ENCODE measurements around the gene GDPGP1. TPM values are rescaled to one million over a fixed set of nuclear protein-coding genes. Genes with fewer than 3 reads are reported as not detected.
"Not testable (repeated sequence)": the region's sequence is repeated elsewhere in the genome, so short reads cannot be mapped to it uniquely, and the experiment has no call there.

GDPGP1 gene
- 9.1 TPM for total RNA-seq
- long read RNA-seq, partial matches to known transcripts, result 0 of 6 reads
- long read RNA-seq, other reads (novel, unspliced or antisense), result 1 of 6 reads

- ATAC-seq (ENCODE audit: poor library complexity), result no peak
- DNase-seq, result no peak
- intact Hi-C loops (cut with DNase I), result loop anchor here (5.0 kb wide), 1 partner anchor 132 kb away; the partner anchor contains the start of gene IDH2
Measured at GRCh38 chr15:90234096-90234988, at the start of gene GDPGP1. GDPGP1 (plus strand) TSS chr15:90234209; CDS start chr15:90240909, 6,700 bp downstream.

DNA sequence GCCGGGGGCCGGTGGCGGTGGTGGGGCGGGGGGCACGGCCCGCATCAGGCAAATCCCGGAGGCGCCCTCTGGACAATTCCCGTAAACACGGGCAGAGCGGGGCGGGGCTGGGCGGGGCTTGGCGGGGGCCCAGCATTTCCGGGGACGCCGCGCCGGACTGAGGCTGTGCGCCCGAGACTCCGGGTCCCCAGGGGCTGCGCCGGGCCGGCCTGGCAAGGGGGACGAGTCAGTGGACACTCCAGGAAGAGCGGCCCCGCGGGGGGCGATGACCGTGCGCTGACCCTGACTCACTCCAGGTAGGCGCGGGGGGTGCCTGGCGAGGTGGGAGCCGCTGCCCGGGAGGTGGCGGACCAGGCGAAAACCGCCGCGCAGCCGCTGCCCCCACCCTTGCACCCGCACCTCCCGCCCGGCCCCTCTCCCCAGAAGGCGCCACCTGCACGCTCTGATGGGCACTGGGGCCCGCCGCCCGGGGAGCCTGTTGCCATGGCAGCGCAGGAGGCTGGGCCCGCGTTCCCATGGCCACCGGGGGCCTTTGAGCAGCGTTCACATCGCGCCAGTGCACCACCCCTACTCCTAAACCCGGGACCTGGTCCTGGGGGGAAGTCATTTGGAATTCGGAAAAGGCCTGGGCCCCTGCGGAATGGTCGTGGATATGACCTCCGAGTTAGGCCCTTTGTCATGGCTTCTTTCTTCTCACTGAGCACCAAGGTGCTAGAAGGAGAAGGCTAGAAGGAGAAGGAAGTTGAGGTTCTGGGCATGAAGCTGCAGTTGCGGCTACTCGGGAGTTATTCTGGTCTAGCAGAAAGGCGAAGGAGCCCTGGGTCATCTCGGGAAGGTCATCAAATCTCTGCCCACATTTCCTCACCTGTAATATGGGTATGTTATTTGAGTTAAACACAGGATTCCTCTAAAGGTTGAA is 49.0 kb upstream of the GDPGP1 start:
- peak; percentile 92 for ATAC-seq (ENCODE audit: poor library complexity)
- DNase-seq, result peak; percentile 82
- intact Hi-C loops (cut with DNase I), result no loop called here

DNA sequence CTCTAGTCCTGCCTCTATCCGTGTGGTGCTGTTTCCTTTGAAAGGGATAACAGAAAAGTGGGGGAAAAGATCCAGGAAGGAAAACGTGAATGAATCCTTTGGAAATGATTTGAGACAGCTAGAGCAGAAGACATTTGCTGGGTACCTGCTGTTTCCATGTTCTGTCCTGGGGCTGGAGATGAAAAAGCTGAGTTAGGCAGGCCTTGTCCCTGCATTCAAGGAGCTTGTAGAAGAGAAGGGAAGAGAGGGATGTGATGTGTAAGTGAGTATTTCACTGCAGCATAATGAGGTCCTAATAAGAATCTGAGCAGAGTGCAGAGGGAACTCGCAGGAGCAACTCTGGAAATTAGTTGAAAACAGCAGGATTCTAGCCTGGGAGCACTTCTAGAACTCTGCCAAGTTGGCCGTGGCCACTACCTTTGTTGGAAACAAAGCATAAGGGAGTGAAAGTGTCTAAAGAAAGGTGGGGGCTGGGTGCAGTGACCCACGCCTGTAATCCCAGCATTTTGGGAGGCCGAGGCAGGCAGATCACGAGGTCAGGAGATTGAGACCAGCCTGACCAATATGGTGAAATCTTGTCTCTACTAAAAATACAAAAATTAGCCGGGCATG is 46.6 kb upstream of the GDPGP1 start:
- intact Hi-C loops (cut with DNase I), result no loop called here
- DNase-seq (peak; percentile 18), ATAC-seq (ENCODE audit: poor library complexity) (no peak)

DNA sequence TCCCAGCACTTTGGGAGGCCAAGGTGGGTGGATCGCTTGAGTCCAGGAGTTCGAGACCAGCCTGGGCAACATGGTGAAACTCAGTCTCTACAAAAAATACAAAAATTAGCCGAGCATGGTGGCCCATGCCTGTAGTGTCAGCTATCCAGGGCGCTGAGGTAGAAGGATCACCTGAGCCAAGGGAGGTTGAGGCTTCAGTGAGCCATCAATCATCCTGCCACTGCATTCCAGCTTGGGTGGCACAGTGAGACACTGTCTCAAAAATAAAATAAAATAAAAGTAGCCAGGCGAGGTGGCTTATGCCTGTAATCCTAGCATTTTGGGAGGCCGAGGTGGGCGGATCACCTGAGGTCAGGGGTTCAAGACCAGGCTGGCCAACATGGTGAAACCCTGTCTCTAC is 45.9 kb upstream of the GDPGP1 start:
- intact Hi-C loops (cut with DNase I); ATAC-seq (ENCODE audit: poor library complexity): not testable (repeated sequence)
- DNase-seq, result peak; percentile 2

- intact Hi-C loops (cut with DNase I), result no loop called here
- no peak for ATAC-seq (ENCODE audit: poor library complexity)
- DNase-seq, result peak; percentile 40
Measured at GRCh38 chr15:90188914-90189748, 44.9 kb upstream of the GDPGP1 start.

GRCh38 chr15:90189781-90190467 is 44.1 kb upstream of the GDPGP1 start:
- intact Hi-C loops (cut with DNase I), result no loop called here
- ATAC-seq (ENCODE audit: poor library complexity) (no peak), DNase-seq (peak; percentile 25)

DNA sequence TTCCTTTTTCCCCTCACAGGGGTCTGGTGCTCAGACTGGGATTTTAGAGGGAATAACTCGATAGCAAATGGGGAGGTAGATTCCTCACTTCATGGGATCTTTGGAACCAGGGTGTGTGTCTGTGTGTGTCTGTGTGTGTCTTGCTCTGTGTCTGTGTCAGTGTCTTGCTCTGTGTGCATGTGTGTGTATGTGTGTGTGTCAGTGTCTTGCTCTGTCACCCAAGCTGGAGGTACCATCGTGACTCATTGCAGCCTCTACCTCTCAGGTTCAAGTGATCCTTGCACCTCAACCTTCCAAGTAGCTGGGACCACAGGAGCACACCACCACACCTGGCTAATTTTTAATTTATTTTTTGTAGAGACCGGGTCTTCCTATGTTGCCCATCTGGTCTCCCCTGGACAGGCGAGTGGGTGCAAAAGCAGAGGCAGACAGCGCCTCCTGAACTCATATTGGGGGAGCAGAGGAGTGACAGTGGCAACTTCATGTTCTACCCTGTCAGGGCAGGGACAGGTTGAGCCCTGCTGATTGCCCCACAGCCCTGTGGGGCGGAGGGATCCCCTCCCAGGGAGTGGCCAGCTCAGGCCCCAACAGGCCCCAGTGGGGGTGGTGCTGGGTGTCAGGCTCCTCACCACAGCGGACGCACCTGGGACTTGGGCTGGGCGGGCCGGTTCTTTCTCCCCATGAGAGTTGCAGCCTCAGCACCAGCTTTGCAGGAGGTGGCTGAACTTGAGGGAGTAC is 43.2 kb upstream of the GDPGP1 start:
- ATAC-seq (ENCODE audit: poor library complexity) (no peak), DNase-seq (peak; percentile 29)
- intact Hi-C loops (cut with DNase I), result no loop called here

DNA sequence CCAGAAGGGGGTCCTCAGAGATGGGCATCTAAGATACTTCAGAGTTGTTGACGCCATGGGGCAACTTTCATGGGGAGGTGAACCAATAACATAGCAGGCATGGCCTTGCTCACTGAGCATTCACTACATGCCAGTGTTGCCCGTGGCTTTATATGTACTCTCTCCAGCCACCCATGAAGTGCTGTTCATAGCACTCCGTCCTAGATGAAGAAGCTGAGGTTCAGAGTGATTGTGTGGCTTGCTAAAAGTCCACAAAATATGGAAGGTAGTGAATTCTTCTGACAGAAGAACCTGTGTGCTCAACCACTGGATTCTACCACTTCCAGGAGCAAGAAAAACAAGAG is 42.7 kb upstream of the GDPGP1 start:
- intact Hi-C loops (cut with DNase I), result no loop called here
- ATAC-seq (ENCODE audit: poor library complexity) (no peak), DNase-seq (no peak)

- ATAC-seq (ENCODE audit: poor library complexity) (peak; percentile 89), DNase-seq (peak; percentile 87)
- intact Hi-C loops (cut with DNase I), result no loop called here
Measured at GRCh38 chr15:90191794-90192509, 42.1 kb upstream of the GDPGP1 start.

DNA sequence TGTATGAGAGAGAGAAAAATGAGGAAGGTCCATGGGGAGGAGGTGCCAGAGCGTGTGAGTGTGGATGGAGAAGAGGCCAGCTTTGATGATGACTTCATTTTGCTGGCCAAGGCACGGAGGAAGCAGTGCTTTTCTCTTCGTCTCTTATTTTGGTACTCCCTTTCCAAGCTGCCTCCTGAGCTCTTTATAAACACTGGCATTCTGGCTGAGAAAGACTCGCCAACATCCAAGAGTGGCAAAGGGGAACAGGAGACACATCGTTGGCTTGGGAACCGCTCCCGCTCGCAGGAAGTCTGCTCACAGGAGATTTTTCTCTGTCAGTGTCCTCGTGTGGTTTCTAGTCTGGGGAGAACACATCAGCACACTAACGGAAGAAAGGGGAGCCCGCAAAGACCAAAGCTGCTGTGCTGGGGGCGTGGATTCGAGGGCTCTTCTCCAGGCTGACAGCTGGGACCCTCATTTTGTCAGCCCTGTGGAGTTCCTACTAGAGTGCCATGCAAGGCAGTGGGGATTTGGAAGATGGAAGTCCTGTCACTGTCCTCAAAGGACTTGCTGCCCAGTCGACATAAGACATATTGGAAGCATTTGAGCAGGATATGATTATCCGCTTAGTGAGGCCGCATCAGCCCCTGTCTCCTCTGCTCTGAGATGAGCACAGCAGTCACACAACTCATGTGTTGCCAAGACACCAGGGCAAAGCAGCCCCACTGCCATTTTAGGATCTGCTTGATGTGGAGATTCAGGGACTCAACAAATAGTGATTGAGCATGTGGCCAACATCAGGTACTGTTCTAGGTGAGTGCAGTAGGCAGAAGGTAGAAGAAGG is 40.8 kb upstream of the GDPGP1 start:
- peak; percentile 45 for DNase-seq
- intact Hi-C loops (cut with DNase I), result no loop called here
- peak; percentile 46 for ATAC-seq (ENCODE audit: poor library complexity)

GRCh38 chr15:90194655-90195054 is 39.4 kb upstream of the GDPGP1 start:
- no peak for DNase-seq
- intact Hi-C loops (cut with DNase I), result no loop called here
- ATAC-seq (ENCODE audit: poor library complexity), result no peak

GRCh38 chr15:90200534-90201129 is 33.4 kb upstream of the GDPGP1 start:
- DNase-seq (no peak), ATAC-seq (ENCODE audit: poor library complexity) (peak; percentile 11)
- intact Hi-C loops (cut with DNase I), result no loop called here

GRCh38 chr15:90201130-90201943 is 32.7 kb upstream of the GDPGP1 start, which contains the start of gene SEMA4B:
SEMA4B (plus strand) TSS chr15:90201330; CDS start chr15:90201579, 249 bp downstream.
- DNase-seq, result peak; percentile 86
- intact Hi-C loops (cut with DNase I), result no loop called here
- ATAC-seq (ENCODE audit: poor library complexity), result peak; percentile 89

- DNase-seq, result no peak
- intact Hi-C loops (cut with DNase I), result no loop called here
- ATAC-seq (ENCODE audit: poor library complexity), result no peak
Measured at GRCh38 chr15:90201944-90202375, 32.0 kb upstream of the GDPGP1 start.

All from Right ventricle myocardium superior (tissue), 1 donor.